Left hindlimb (tissue), 1 donor: ENCODE data around the gene AZGP1.
"Not testable (repeated sequence)": the region's sequence is repeated elsewhere in the genome, so short reads cannot be mapped to it uniquely, and the experiment has no call there.

ENCODE experiments used
- DNase-seq: peaks from one replicate; pipeline ENCODE4 v3.0.0-alpha.2; 2018

Gene AZGP1

GRCh38 chr7:99947608-99948007, 28.2 kb downstream of the AZGP1 start:
- DNase-seq = no peak

DNA sequence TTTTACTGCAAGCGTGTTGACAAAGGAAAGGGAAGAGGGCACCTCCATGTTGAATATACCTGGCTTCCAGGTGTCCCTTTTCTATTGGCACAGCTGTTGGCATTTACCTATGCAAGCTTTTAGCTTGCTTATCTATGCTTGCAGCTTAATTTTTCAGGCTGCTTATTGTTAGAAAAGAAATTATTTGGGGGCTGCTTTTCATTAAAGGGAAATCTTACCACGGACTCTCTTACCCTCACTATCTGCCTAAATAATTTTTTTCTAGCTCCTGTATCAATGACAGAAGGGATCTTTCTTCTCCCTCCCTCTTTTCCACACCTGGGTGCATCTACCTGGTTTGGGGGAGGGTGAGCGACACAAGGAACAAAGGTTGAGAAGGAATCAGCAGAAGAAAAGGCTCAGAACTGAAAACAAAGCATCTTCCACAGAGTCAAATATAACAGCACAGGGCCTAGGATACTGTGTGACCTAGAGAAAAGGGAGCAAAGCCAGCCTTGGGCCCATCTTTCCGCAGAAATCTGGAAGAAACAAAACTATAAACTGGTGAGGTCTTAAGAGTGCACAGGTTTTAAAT, 31.2 kb downstream of the AZGP1 start:
- DNase-seq = no peak

DNA sequence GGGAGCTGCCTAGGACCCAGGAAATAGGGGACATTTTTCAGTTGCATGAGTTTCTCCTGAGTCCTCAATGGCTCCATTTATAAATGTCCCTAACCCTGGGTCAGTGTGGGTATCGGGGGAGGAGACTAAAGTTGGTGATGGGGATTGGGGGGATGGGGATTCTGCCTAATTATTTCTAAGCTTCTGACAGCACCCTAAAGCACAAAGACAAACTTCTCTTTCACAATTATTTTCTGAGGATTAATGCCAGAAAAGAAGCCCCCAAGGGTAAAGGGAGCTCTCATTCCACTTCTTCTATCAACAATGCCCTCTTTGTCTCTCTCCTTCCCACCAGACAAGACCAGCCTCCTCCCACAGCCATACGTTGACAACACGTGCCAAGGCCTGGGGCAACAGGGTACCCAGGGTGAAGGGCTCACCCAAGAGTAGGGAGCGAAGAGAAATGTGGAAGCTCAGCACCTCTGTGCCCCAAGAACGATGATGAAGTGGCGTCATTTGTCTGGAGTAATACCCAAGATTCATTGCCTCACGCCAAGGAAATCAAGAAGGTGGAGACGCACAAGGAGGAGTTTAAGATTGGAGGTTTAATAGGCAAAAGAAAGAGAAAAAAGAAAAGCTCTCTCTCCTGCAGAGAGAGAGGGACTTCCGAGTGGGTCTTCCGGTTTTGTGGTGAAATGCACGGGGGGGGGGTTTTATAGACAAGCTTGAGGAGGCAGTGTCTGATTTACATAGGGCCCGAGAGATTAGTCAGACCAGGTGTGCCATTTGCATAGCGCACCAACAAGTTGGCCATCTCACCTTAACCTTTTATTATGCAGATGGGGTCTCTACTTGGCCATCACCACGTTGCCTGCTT, 32.0 kb downstream of the AZGP1 start:
- DNase-seq = no peak

GRCh38 chr7:99938296-99938695, 37.5 kb downstream of the AZGP1 start:
- DNase-seq = no peak

- DNase-seq = not testable (repeated sequence)
Measured at GRCh38 chr7:99935009-99935408, 40.8 kb downstream of the AZGP1 start.

- no peak for DNase-seq
Measured at GRCh38 chr7:99930376-99930775, 45.5 kb downstream of the AZGP1 start.

- DNase-seq = no peak
Measured at GRCh38 chr7:99929730-99930053, 46.1 kb downstream of the AZGP1 start.

- peak; percentile 66 for DNase-seq
Measured at GRCh38 chr7:99928994-99929729, 46.7 kb downstream of the AZGP1 start, which contains the start of gene GJC3. Gene GJC3 (minus strand): TSS chr7:99929620. CDS start chr7:99929620, 0 bp downstream.

DNA sequence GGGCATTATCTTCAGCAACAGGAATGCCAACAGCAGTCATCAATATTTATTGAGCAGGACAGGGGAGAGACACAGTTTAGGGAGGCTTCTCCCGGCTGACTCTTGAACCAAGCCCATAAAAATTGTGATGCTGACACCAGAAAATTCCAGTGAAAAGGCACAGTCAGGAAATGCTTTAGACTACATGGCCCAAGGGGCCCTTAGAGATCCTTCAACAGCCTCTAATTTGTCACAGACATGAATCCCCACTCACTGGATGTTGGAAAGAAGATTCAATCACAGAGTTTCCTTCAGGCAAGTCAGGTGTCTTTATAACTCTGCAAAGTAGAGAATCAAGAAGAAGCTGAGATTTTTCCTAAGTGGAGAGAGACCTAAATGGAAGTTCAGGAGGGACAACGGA, 47.6 kb downstream of the AZGP1 start:
- DNase-seq = no peak

DNA sequence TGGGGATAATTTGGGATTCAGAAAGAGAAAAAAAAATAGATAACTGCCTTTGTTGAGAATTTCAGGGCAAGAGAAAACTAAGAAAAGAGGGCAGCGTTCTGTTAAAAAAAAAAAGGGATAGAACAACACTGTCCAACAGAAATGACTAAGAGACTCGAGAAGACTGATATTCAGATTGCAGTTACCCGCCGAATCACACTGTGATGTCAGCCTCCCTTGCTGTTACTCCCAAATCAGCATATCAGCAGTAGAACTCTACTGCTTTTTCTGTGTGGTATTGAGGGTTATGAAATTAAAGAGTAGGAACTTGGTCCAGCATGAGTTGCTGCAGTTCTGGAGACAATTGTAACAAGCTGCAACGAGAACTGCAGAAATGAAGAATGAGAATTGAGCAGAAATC, 48.3 kb downstream of the AZGP1 start:
- DNase-seq = no peak

DNA sequence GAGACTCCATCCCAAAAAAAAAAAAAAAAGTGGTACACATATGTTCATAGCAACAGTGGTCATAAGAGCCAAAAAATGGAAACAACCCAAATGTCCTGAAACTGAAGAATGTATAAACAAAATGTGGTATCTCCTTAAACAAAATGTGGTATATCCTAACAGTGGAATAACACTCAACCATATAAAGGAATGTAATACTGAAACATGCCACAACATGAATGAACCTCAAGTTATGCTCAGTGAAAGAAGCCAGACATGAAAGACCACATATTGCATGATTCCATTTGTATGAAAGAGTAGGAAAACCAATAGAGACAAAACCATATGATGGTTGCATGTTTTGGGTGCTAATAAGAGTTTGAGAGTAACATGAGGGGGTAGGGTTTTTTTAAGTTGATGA, 49.5 kb downstream of the AZGP1 start:
- DNase-seq = no peak

DNA sequence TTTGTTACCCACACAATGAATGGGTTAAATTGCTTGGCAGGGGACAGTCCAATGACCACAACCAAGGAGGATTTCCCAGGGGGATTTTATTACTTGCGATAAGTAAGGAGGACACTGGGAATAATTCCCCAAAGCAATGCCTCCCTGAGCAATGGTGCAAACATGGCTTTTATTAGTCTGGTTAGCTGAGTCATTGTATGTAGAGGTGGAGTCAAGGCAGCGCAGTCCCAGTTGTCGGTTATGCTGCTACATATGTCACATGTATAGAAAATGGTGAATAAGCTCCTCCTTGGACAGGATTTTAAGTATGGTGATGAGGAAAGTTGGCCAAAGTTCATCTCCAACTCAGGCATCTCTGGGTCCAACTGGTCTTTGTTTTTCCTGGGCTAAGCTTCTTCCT, 52.6 kb downstream of the AZGP1 start:
- DNase-seq = no peak

DNA sequence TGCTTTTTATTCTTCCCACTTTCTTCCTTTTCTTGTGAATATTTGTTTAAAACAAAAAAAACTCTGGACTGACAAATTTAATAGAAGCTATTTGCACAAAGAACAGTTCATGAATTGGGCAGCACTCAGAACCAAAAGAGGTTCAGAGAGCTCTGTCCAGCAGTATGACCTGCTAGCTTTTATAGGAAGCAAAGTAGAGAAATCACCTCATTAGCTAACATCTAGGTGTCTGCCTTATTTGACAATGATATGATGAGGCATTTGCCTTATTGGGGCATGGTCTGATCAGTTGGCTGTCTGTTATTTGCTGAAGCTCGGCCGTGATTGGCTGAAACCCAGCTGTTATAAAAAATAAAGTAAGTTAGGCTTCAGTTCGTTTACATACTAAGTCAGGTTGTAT, 55.7 kb downstream of the AZGP1 start:
- DNase-seq = no peak

DNA sequence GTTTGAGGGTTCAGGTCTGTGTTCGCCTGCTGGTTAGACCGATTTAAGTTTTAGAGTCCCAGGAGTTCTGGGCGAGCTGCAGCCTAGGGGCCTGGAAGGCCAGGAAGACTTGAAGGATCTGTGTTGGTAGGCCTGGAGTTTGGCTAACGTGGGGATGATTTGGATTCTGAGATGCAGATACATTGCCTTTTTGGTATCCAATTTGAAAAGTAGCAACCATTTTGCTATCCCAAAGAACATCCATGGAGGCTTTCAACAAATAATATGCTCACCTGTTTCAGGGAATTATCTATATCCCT, 56.1 kb downstream of the AZGP1 start:
- DNase-seq = no peak

GRCh38 chr7:99918959-99919813, 56.6 kb downstream of the AZGP1 start, which contains the start of gene TRIM4:
Gene TRIM4 (minus strand): TSS chr7:99919530. CDS start chr7:99919401, 129 bp downstream.
- peak; percentile 91 for DNase-seq
